Measurements from ENCODE around the gene ANXA10. TPM values are rescaled to one million over a fixed set of nuclear protein-coding genes. Genes with fewer than 3 reads are reported as not detected.

The ANXA10 gene
- total RNA-seq, 4 donors from 2014 or later: not detected

- no peak for ATAC-seq (ENCODE audit: low FRiP score)
- no peak for TF ChIP-seq CTCF (IDR thresholded peaks at IDR 0.05)
- DNase-seq (ENCODE audit: low spot score): no peak
These were observed 128.6 kb downstream of the ANXA10 start for GRCh38 chr4:168220893-168221292.

GRCh38 chr4:168221301-168221700 lies 129.0 kb downstream of the ANXA10 start:
- TF ChIP-seq CTCF (IDR thresholded peaks at IDR 0.05): no peak
- no peak for DNase-seq (ENCODE audit: low spot score)
- ATAC-seq (ENCODE audit: low FRiP score): no peak

Other genes with a start within 250 kb of the ANXA10 start
- gene DDX60, start 226.2 kb downstream of the ANXA10 start, total RNA-seq: 10 to 100 TPM in 2 of 4 donors, 1 to 10 TPM in 2; 5.1 to 32.8 (median 11.6) TPM